Keratinocyte (primary cell): ENCODE measurements around the gene GABRB1. TPM values are rescaled to one million over a fixed set of nuclear protein-coding genes. Genes with fewer than 3 reads are reported as not detected.

Experiments used
- DNase-seq: peaks from one replicate; pipeline ENCODE4 v3.0.0-alpha.2; 2011; ENCODE audit warnings: low read depth, missing footprints, low spot score
- FAIRE-seq: peaks from 2 replicates; lab custom pipeline; 2011; peaks lifted over from hg19 to GRCh38; lab: Jason Lieb, UNC
- H2AFZ ChIP-seq: 2 replicates; pipeline ENCODE4 v1.6.0; 2012; ENCODE audit warnings: low read length, control low read depth, inconsistent platforms; ENCODE audit not compliant: control insufficient read depth
- H3K27ac ChIP-seq: 2 replicates; pipeline ENCODE4 v1.5.1; 2011; ENCODE audit warnings: low read length; ENCODE audit not compliant: control insufficient read depth, insufficient read depth
- H3K27me3 ChIP-seq: 3 replicates; pipeline ENCODE4 v1.6.0; 2011; ENCODE audit warnings: low read length; ENCODE audit not compliant: control insufficient read depth, insufficient read depth; ENCODE audit errors: extremely low read depth
- H3K36me3 ChIP-seq, 2 experiments: 2 replicates in 1 of 2; 3 replicates in 1 of 2; pipeline ENCODE4 v1.5.1; 2011; ENCODE audit warnings: low read length in 2 of 2, mild to moderate bottlenecking in 1 of 2; ENCODE audit not compliant: control insufficient read depth in 2 of 2, insufficient read depth in 2 of 2; ENCODE audit errors: extremely low read depth in 1 of 2
- H3K4me1 ChIP-seq: 3 replicates; pipeline ENCODE4 v1.5.1; 2011; ENCODE audit warnings: low read length; ENCODE audit not compliant: control insufficient read depth, insufficient read depth; ENCODE audit errors: extremely low read depth
- H3K4me2 ChIP-seq: 3 replicates; pipeline ENCODE4 v1.6.0; 2011; ENCODE audit warnings: low read depth, low read length; ENCODE audit not compliant: control insufficient read depth, insufficient read depth; ENCODE audit errors: extremely low read depth
- H3K4me3 ChIP-seq, 3 experiments: fragments of 200-600 bp in 1 of 3; sonication (generic) in 1 of 3; 2 replicates in 2 of 3; 3 replicates in 1 of 3; pipeline ENCODE4 v1.5.1; 2011 to 2016; ENCODE audit warnings: low read length in 3 of 3, mild to moderate bottlenecking in 3 of 3, control low read depth in 2 of 3, inconsistent platforms in 1 of 3, low read depth in 1 of 3, mixed read lengths in 1 of 3, mixed run types in 1 of 3, moderate library complexity in 1 of 3; ENCODE audit not compliant: control insufficient read depth in 2 of 3, insufficient read depth in 2 of 3; ENCODE audit errors: extremely low read depth in 1 of 3
- H3K79me2 ChIP-seq: 2 replicates; pipeline ENCODE4 v1.6.0; 2012; ENCODE audit warnings: low read length; ENCODE audit not compliant: control insufficient read depth, insufficient read depth
- H3K9ac ChIP-seq: 3 replicates; pipeline ENCODE4 v1.6.0; 2011; ENCODE audit warnings: low read length; ENCODE audit not compliant: control insufficient read depth, insufficient read depth; ENCODE audit errors: extremely low read depth
- H3K9me1 ChIP-seq: 3 replicates; pipeline ENCODE4 v1.6.0; 2011; ENCODE audit warnings: low read length; ENCODE audit not compliant: control insufficient read depth, insufficient read depth; ENCODE audit errors: extremely low read depth
- H3K9me3 ChIP-seq: 2 replicates; pipeline ENCODE4 v1.5.1; 2012; ENCODE audit warnings: low read depth, low read length; ENCODE audit not compliant: control insufficient read depth
- H4K20me1 ChIP-seq: 3 replicates; pipeline ENCODE4 v1.6.0; 2011; ENCODE audit warnings: low read length; ENCODE audit not compliant: control insufficient read depth, insufficient read depth; ENCODE audit errors: extremely low read depth
- EZH2 ChIP-seq: IDR thresholded peaks from one replicate; pipeline ENCODE4 v1.6.1; 2012; ENCODE audit warnings: inconsistent platforms, mild to moderate bottlenecking, low read length, moderate library complexity
- dilution Hi-C: fragments of 300-500 bp; cut with MboI; formaldehyde crosslinking; loops from one replicate; pipeline ENCODE4 v1.7.0; 2020; ENCODE audit warnings: low sequenced_read_pairs; ENCODE audit not compliant: extremely low pct_ligation_motif_present
- polyA plus RNA-seq, 5 experiments: library from polyadenylated mRNA; depleted of rRNA in 3 of 5; stranded (reverse) in 3 of 5; stranded (forward) in 1 of 5; unstranded in 1 of 5; fragments of >200 nt; gene quantifications; 1 replicate in 1 of 5; 2 replicates in 3 of 5; 3 replicates in 1 of 5; pipeline versions ENCODE4 v1.2.1 to v1.2.3, GENCODE V29; 2011 to 2012; ENCODE audit warnings: missing spikeins in 2 of 5, low read depth in 1 of 5, low replicate concordance in 1 of 5
- TF ChIP-seq, protein P1 (sequence below), 3 experiments: IDR thresholded peaks in 1 of 3; conservative IDR thresholded peaks in 1 of 3; optimal IDR thresholded peaks in 1 of 3; 2 replicates in 2 of 3; 3 replicates in 1 of 3; pipeline versions ENCODE3 to v1.5.1; 2011; ENCODE audit warnings: low read length in 3 of 3, mild to moderate bottlenecking in 3 of 3, moderate library complexity in 2 of 3, control low read depth in 1 of 3, inconsistent platforms in 1 of 3; ENCODE audit not compliant: insufficient read depth in 2 of 3; ENCODE audit errors: extremely low read depth in 1 of 3

GABRB1 gene
- polyA plus RNA-seq, 1 donor (not counting 4 experiments of a cell fraction or from before 2014, with no cell fraction given), result not detected

DNA sequence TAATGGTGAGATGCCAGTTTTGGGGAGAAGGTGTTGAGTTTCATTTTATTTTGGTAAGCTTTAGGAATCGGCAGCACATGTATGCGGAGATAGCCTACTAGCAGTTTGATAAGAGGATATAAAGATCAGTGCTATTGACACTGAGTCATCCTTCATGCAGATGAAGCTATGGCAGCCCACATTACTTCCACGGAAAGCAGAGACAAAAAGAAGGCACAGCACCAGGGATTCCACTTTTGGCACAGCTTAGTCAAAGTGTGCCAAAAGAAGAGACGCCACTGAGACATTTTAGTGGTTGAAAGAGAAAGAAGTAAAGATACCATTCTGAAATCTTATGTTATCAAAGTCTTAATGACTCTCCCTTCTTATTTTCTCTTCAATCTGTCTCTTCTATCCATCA, 103.8 kb downstream of the GABRB1 start:
- Histone ChIP-seq H3K79me2 (no peaks in the 10 kb centered on the region), H3K9me1 (no peaks in the 10 kb centered on the region), H3K36me3 (no peaks in the 10 kb centered on the region), H2AFZ (no peak overlapping the region), H3K27me3 (no peaks in the 10 kb centered on the region), H3K4me3 (no peak overlapping the region), H3K4me1 (no peaks in the 10 kb centered on the region), H3K4me2 (no peak overlapping the region), H3K27ac (no peak overlapping the region), H3K9ac (no peak overlapping the region), H4K20me1 (no peaks in the 10 kb centered on the region), H3K9me3 (no peaks in the 10 kb centered on the region)
- DNase-seq (no peak), FAIRE-seq (no peak)
- dilution Hi-C loops, result no loop called here
- TF ChIP-seq, protein P1, sequence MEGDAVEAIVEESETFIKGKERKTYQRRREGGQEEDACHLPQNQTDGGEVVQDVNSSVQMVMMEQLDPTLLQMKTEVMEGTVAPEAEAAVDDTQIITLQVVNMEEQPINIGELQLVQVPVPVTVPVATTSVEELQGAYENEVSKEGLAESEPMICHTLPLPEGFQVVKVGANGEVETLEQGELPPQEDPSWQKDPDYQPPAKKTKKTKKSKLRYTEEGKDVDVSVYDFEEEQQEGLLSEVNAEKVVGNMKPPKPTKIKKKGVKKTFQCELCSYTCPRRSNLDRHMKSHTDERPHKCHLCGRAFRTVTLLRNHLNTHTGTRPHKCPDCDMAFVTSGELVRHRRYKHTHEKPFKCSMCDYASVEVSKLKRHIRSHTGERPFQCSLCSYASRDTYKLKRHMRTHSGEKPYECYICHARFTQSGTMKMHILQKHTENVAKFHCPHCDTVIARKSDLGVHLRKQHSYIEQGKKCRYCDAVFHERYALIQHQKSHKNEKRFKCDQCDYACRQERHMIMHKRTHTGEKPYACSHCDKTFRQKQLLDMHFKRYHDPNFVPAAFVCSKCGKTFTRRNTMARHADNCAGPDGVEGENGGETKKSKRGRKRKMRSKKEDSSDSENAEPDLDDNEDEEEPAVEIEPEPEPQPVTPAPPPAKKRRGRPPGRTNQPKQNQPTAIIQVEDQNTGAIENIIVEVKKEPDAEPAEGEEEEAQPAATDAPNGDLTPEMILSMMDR (optimal IDR thresholded peaks at IDR 0.05 in 1 of 3, IDR thresholded peaks at IDR 0.05 in 1 of 3, conservative IDR thresholded peaks at IDR 0.05 in 1 of 3; ENCODE audit: extremely low read depth in 1 of 3, insufficient read depth in 2 of 3, low read length in 3 of 3), result no peak
- TF ChIP-seq EZH2, result no peak

DNA sequence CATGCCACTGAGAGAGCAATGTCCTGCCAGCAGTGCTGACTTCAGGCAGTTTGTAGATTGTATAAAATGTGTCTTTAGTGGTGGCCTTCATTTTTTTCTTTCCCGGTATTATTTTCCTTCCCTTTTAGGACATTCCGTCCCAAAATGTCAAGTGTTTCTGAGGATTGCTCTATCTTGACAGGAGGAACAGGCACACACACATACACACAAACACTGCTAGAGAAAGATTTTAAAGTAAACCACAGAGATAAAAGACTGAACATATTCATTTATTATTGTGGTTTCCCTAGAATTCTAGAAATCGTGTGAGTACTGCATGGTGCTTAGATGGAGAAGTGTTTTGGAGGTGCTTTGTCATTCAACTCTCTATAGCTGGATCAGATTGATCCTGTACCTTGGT, 111.9 kb downstream of the GABRB1 start:
- TF ChIP-seq EZH2, result no peak
- TF ChIP-seq, protein P1 (optimal IDR thresholded peaks at IDR 0.05 in 1 of 3, IDR thresholded peaks at IDR 0.05 in 1 of 3, conservative IDR thresholded peaks at IDR 0.05 in 1 of 3; ENCODE audit: extremely low read depth in 1 of 3, insufficient read depth in 2 of 3, low read length in 3 of 3), result no peak
- no peaks in the 10 kb centered on the region for H3K27me3 ChIP-seq
- H3K4me1 ChIP-seq, result no peaks in the 10 kb centered on the region
- H3K27ac ChIP-seq, result no peak overlapping the region
- dilution Hi-C loops, result no loop called here
- H4K20me1 ChIP-seq, result no peaks in the 10 kb centered on the region
- FAIRE-seq, result no peak
- H2AFZ ChIP-seq, result no peak overlapping the region
- H3K4me2 ChIP-seq, result no peak overlapping the region
- no peak overlapping the region for H3K4me3 ChIP-seq
- H3K9ac ChIP-seq, result no peak overlapping the region
- no peaks in the 10 kb centered on the region for H3K79me2 ChIP-seq
- H3K9me1 ChIP-seq, result no peaks in the 10 kb centered on the region
- DNase-seq, result no peak
- no peaks in the 10 kb centered on the region for H3K9me3 ChIP-seq
- H3K36me3 ChIP-seq, result no peaks in the 10 kb centered on the region
